T follicular helper cell (primary cell): ENCODE data around the gene WDR49.

Experiments used
- DNase-seq: peaks from one replicate; pipeline ENCODE4 v3.0.0-alpha.2; 2020; ENCODE audit warnings: low read depth

The WDR49 gene

DNA sequence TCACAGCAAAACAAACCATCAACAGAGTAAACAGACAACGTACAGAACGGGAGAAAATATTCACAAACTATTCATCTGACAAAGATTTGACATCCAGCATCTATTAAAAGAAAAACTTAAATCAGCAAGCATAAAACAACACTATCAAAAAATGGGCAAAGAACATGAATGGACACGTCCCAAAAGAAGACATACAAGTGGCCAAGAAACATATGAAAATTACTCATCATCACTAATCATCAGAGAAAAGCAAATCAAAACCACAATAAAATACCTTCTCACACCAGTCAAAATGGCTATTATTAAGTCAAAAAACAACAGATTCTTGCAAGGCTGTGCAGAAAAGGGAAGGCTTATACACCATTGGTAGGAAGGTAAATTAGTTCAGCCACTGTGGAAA lies 166.2 kb downstream of the WDR49 start:
- no peak for DNase-seq

DNA sequence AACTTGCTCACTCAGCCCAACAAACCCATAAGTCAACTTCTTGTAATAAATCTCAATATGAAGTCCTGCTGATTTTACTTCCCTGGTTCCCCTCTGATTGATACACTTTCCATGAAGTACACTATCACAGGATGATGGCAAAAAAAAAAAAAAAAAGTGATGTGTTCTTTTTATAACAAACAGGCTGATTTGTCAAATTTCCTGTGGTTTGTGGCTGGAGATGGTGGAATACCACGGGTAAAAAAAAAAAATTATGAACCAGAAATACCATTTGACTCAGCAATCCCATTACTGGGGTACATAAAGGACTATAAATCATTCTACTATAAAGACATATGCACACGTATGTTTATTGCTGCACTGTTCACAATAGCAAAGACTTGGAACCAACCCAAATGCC lies 169.2 kb downstream of the WDR49 start:
- no peak for DNase-seq

DNA sequence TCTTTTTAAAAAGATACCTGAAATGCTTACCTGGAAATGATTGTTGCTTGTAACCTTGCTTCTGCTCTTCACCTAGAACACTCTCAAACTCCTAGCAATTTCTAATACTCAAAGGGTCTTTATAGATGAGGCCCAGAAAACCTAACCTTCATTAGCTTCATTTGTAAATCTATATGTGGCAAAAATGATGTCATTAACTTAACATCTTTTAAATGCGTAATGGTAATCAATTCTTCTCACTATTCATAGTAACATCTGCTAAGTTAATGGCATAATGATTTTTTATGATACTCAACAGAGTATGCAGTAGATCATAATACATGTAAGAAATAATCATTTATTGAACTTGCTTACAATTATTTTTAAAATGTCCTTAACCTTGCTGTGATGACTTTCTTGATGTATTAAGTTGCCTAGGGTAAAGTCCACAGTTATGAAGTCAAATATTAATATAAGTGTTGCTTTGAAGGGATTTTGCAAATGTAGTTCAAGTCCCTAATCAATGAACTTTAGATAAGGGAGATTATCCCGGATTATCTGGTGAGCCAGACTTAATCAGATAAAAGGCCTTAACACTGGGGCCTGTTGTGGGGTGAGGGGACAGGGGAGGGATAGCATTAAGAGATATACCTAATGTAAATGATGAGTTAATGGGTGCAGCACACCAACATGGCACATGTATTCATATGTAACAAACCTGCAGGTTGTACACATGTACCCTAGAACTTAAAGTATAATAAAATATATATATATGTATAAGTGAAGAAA lies 169.8 kb downstream of the WDR49 start:
- no peak for DNase-seq

DNA sequence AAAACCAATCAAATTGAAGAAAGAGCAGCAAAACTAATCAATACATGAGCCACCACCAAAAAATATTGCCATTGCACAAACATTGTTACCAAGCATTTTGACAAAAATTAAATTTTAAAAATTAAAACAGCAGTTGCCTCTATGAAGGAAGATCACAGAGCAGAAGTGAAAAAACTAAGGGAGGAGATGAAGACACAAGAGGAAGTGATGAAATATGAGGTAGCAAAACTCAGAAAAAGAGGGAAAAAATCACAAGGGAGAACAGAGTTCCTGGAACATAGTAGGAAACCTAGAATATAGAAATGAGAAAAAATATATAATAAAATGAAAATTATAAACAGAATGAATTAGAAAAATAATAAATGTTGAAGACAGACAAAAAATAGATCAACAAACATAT lies 172.6 kb downstream of the WDR49 start:
- DNase-seq = no peak

DNA sequence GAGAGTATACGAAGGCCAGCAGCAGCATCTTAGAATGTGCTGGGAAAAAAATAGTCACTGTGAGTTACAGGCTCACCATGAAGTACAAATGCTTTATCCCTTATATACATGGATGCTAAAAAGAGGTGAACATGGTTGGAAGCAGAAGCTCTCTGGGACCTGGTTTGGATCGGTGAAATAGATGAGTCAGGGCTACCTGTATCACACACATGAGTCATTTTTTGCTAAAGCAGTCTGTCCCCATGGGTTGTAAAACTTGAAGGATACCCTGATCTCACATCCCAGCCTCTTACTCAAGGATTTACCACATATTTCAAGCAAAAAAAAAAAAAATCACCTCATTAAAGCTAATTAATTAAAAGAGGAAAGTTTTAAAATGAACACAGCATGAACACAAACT lies 173.0 kb downstream of the WDR49 start:
- no peak for DNase-seq

DNA sequence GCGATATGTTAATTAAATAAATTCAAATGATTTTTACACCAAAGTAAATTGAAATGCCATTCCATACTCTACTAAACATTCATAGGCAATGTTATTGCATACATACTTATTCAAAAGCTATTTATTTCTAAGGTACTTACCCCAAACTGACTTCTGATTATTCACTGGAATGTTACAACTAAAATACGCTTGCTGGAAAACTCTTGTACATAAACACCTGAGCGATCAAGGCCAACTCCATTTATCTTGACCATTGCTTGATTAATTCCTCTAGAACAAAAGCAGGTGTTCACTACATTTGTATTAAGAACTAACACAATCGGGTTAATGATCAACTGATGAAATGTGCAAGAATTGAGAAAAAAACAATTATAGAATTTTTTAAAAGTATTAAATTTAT lies 179.9 kb downstream of the WDR49 start, which contains the start of gene SERPINI2:
SERPINI2 (minus strand) TSS at position 180 of the 400 bp plus-strand sequence. CDS start 2,208 bp downstream, outside the sequence.
- no peak for DNase-seq

DNA sequence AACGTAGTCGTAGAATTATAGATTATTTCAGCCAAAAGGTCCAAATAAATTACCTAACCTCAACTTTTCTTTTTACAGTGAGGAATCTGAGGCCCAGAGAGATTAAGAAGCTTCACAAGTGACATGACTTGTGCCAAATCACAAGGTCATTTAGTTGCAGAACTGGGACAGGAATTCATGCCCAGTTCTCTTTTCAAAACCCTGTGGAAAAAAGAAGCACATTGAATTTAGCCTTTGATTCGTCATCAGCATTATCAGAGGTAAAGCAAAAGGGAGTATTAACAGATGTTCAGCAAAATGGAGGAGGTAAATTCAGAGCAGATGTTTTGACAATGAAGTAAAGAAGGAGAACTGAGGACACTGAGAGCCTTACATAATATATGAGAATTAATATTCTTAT lies 184.4 kb downstream of the WDR49 start:
- no peak for DNase-seq

DNA sequence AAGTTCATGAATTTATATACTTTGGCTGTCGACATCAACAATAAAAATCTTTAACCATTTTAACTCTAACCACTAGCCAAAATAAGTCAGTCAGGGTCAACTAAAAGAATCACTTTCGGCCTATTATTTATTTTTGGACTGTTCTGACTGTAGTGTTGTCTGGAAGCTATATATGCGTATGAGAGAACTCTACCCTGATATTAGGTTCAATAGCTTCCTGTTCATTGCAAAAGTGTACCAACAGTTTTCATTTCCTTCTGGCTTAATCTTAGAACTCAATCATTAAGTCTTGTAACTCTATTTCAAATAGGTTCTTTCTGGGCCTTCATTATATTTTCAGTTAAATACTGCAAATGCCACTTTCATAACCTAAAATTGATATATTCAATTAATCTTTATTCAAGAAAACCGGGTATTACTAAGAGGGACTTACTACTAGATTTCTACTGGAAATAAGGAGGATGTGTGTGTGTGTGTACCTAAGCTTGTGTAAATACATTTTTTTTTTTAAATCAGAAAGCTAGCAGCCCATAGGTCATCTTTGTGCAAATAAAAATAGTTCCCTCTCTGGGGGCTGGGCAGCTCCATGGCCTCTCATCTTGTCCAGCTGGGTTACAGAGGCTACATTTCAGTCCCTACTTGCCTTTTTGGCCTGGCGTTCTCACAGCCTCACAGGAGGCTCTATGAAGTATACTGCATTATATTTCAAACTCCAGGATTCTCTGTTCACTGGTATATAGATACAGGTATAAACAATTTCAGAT lies 185.7 kb downstream of the WDR49 start:
- no peak for DNase-seq

DNA sequence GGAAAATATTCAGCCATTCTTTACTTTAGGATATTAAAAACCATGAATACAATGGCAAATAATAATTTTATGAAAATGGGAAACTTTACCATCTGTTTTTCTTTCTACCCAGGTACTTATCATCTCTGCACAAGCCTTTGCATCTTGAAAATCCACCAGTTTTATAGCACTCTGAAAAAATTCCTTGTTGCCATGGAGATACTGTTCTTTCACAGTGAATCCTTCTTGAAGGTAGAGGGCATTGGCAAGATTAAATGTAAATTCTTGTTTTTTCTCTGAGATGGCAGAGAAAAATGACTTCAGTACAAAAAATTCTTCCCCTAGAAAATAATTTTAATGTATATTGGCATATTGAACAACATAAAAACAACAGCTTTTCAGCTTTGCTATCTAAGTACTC lies 186.8 kb downstream of the WDR49 start:
- DNase-seq = no peak

DNA sequence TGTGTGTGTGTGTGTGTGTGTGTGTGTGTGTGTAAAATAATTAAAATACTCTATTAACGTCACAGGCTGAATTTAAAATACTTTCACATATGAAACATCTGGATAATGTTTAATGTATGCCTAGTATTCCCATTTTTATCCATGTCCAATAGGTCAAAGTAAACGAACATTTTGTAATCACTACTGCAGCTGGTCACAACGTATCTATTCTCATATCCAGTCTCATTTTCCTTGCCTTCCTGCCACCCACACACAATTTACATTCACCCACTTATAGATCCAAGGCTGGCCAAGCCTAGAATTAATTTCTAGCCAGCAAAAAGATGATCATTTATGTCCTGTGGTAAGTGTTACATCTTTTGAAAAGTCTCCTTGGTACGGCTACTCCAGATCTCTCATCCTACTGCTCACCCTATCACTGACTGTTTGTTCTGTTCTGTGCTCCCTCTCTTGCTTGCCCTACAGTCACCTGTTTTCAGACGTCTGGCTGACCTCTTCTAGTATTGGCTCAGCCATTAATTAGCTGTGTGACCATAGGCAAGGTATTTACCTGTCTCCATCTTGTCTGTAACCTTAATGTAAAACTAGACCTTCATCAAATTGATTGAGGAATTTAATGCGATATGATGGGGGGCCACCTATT lies 197.5 kb downstream of the WDR49 start:
- no peak for DNase-seq

DNA sequence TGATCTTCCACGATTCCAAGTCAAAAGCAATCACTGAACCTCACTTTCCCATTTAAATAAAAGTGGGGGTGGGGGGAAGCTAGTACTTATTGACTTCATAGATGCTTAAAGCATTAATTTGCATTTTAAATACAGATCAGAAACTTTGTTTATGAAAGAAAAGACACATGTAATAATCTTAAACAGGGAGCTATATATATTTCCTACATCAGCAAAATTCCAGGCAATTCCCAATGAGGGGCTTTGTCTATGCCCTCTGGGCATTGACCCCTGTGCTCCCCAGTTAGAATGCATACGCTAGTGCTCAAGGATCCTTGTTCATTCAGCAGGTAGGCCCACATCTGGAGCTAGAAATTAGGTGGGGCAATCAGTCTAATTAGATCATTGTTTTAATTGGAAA lies 199.9 kb downstream of the WDR49 start:
- DNase-seq = no peak

DNA sequence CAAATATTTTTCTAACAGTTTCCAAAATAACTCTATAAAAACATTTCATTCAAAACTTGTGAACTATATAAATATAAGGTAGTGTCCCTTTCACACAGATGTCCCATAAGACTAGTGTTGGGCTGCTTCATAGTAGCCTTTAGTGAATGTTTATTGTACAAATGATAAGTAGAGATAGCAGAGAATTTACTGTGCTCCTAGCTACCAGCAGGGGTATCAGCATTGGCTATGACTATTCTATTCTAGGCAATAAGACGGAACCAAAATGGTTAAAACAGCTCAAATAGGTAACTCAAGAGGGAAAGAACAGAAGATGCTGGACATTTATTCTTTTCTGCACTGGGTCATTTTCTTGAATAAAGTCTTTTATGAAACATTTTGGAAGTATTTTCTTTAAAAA lies 202.5 kb downstream of the WDR49 start:
- no peak for DNase-seq

DNA sequence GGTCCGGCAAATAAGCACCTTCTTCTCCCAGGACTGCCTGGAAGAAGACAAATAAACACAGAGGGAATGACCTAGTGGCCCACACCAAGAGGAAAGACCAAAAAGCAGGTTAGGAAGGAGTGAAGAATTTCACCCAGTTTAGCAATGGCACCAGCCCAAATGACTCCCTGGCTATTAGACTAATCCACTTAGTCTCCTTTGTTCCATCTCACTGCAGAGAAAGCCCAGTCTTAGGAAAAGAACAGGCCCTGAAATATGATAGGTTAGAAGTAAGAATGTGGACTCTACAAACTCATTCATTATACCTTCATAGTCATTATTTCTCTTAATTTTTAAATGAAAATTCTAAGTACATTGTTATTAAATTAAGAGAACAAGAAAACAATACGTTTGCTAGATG lies 203.1 kb downstream of the WDR49 start:
- DNase-seq = no peak

DNA sequence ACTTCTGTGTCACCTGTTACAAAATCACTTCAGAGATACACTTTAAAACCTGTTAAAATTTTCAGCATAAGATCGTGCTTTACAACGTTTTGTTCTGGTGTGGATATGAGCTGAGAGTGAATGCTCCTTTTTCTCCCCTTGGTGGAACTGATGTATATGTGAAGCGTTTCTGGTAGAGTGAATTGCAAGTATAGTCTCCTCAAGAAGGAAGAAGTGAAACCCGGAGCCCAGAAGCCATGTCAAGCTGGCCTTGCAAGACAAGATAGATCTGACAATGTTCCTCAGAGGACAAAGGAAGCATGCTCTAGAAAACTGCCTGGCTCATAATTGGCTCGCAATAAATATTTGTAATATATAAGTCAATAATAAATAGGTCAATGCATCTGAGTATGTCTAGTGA lies 203.5 kb downstream of the WDR49 start:
- no peak for DNase-seq

DNA sequence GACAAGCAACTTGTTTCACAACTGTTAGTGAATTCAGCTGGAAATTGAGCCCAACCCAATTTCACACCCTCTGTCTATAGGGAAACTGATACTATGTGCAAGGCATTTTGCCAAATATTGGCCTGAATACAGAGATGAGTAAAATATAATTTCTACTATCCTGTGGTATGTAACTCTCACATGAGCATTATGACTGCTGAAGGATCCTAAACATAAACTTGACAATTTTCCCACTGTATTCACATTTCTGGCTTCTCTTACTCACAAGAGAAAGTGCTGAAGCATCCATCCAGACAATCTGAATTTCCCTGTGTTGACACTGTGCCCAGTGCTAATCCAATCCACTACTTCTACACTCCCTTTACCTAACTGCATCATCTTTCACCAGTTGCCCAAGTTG lies 208.3 kb downstream of the WDR49 start:
- no peak for DNase-seq

DNA sequence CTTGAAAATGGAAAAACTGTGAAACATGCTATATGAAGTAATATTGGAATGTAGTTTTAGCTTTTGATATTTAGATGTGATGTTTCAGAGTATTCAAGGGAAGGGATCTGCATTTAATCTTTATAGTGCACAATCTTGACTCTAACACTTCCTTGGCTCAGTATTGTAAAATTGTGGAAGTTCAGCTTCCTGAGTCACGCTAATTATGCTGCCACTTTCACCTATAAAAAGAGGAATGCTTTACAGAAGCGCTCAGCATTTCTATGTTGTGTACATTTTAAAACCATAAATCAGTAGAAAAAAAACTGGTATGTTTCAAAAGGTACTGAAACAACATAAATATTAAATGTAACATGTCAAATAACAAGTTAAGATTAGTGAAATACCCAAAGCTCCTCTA lies 212.5 kb downstream of the WDR49 start:
- DNase-seq = no peak

DNA sequence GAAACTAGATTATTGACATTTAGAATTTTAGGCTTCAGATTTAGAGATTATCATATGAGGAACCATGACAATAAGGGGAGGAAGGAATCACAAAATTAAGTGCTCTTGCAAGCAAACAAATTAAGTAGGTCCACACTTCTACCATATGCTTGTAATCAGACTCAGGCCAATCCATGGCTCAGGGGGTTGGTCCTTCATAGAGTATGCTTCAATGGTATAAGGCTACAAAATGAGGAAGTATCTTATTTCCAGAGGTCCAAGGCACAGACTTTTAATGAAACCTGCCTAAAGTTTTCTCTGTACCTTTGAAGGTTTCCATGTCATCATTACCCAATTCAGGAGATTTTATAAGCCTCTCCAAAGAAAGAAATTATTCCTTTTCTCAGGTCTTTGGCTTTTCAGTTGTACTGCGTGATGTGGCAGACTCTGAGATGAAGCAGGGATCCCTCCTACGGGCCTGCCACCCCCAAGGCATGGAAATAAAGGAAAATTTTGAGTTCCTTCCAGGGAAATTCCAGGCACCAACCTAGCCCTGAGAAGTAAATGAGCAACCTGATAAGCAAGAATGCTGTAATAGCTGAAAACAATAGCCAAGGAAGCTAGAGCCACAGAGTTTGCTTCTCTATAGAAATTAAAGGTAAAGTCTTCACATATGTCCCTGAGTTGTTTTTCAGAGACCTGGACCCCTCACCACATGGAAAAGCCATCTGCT lies 216.2 kb downstream of the WDR49 start:
- DNase-seq = no peak
